Thyroid gland (tissue), 4 donors: ENCODE data around the gene ERBB3. TPM values are rescaled to one million over a fixed set of nuclear protein-coding genes. Genes with fewer than 3 reads are reported as not detected.
A peak's percentile ranks its signal among the peaks of the same experiment; 100 is the strongest.

ENCODE experiments used
- DNase-seq, 2 donors: peaks; one replicate each; pipeline ENCODE4 v3.0.0-alpha.2; 2019
- H3K27ac ChIP-seq, 3 donors: fragments of 200-600 bp; sonication (generic); 1 replicate in 2 of 3; 2 replicates in 1 of 3; pipeline ENCODE4 v1.5.1; 2016 to 2019; ENCODE audit warnings: mild to moderate bottlenecking in 1 of 3, moderate library complexity in 1 of 3
- H3K27me3 ChIP-seq: fragments of 200-600 bp; sonication (generic); one replicate; pipeline ENCODE4 v1.5.1; 2019
- H3K36me3 ChIP-seq, 2 donors: fragments of 200-600 bp; sonication (generic); one replicate each; pipeline ENCODE4 v1.5.1; 2016 to 2019
- H3K4me1 ChIP-seq, 2 donors: fragments of 200-600 bp; sonication (generic); one replicate each; pipeline ENCODE4 v1.5.1; 2017 to 2019
- H3K4me3 ChIP-seq, 3 donors: fragments of 200-600 bp; sonication (generic); replicated peaks in 1 of 3; 1 replicate in 2 of 3; 2 replicates in 1 of 3; pipeline ENCODE4 v1.5.1; 2016; ENCODE audit warnings: mild to moderate bottlenecking in 1 of 3
- H3K9me3 ChIP-seq: fragments of 200-600 bp; sonication (generic); one replicate; pipeline ENCODE4 v1.5.1; 2017
- POLR2A ChIP-seq, 2 donors: fragments of 450-650 bp; IDR thresholded peaks; one replicate each; pipeline ENCODE4 v1.6.1; 2017; ENCODE audit warnings: antibody characterized with exemption in 2 of 2, mild to moderate bottlenecking in 2 of 2, moderate library complexity in 1 of 2
- WGBS, 2 donors: methylation state at CpG; one replicate each; pipeline ENCODE4 v1.1.5; 2017; 5-methylcytosine and 5-hydroxymethylcytosine counted together
- intact Hi-C: fragments of 100-400 bp; cut with DNase I; formaldehyde crosslinking; loops from one replicate; pipeline ENCODE4 v1.15.1; 2023
- total RNA-seq, 4 donors: library from RNA; depleted of rRNA; stranded (reverse); fragments of >200 nt; gene quantifications; one replicate each; pipeline ENCODE4 v1.2.3, GENCODE V29; 2016
- TF ChIP-seq, protein P1 (sequence below), 6 experiments: fragments of 200-600 bp in 3 of 6; fragments of 450-650 bp in 3 of 6; sonication (generic) in 3 of 6; IDR thresholded peaks; one replicate each; pipeline ENCODE4 v1.5.1; 2016 to 2019; ENCODE audit warnings: antibody characterized with exemption in 6 of 6, mild to moderate bottlenecking in 2 of 6, inconsistent platforms in 1 of 6, moderate library complexity in 1 of 6

The ERBB3 gene
- 10 to 100 TPM; 14.7 to 30.0 (median 20.4) TPM for total RNA-seq

DNA sequence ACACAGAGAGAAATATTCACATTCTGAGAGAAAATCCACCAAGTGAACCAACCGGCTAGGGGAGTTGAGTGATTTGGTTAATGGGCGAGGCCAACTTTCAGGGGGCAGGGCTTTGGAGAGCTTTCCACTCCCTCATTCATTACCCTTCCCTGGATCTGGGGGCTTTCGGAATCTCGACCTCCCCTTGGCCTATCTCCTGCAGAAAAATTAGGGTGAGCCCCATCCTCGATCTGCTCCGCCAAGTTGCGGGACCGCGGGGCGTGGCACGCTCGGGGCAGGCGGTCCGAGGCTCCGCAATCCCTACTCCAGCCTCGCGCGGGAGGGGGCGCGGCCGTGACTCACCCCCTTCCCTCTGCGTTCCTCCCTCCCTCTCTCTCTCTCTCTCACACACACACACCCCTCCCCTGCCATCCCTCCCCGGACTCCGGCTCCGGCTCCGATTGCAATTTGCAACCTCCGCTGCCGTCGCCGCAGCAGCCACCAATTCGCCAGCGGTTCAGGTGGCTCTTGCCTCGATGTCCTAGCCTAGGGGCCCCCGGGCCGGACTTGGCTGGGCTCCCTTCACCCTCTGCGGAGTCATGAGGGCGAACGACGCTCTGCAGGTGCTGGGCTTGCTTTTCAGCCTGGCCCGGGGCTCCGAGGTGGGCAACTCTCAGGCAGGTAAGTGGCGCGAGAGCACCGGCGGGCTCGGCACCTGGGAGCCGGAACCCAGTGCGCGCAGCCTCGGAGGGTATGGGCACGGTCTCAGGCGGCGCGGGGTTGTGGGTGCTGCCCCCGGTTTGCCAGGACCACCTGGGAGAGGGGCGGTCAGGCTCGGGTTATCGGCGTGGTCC lies at the start of gene ERBB3:
Gene ERBB3 (plus strand): TSS at position 443 of the 833 bp plus-strand sequence. CDS start 136 bp downstream, at position 579.
- peak; percentile 27 to 44 for TF ChIP-seq POLR2A (IDR thresholded peaks at IDR 0.05)
- TF ChIP-seq, protein P1, sequence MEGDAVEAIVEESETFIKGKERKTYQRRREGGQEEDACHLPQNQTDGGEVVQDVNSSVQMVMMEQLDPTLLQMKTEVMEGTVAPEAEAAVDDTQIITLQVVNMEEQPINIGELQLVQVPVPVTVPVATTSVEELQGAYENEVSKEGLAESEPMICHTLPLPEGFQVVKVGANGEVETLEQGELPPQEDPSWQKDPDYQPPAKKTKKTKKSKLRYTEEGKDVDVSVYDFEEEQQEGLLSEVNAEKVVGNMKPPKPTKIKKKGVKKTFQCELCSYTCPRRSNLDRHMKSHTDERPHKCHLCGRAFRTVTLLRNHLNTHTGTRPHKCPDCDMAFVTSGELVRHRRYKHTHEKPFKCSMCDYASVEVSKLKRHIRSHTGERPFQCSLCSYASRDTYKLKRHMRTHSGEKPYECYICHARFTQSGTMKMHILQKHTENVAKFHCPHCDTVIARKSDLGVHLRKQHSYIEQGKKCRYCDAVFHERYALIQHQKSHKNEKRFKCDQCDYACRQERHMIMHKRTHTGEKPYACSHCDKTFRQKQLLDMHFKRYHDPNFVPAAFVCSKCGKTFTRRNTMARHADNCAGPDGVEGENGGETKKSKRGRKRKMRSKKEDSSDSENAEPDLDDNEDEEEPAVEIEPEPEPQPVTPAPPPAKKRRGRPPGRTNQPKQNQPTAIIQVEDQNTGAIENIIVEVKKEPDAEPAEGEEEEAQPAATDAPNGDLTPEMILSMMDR (IDR thresholded peaks at IDR 0.05): peak in 2 of 6 experiments; percentile 15 to 24
- H3K4me1 ChIP-seq: peaks cover 3 to 12% of the 10 kb centered on the region in 2 donors
- no peaks in the 10 kb centered on the region for H3K27me3 ChIP-seq
- intact Hi-C loops: no loop called here
- peak within 1 kb of the TSS; percentile 64 to 71 (median 68) for H3K4me3 ChIP-seq
- peak within 1 kb of the TSS; percentile 83 to 91 (median 88) for H3K27ac ChIP-seq
- peak; percentile 84 to 86 for DNase-seq
- 0 to 1% methylated on average over 19 to 33 of the region's 59 CpGs for WGBS, 2 donors
- no peaks in the 10 kb centered on the region for H3K36me3 ChIP-seq
- no peaks in the 10 kb centered on the region for H3K9me3 ChIP-seq

DNA sequence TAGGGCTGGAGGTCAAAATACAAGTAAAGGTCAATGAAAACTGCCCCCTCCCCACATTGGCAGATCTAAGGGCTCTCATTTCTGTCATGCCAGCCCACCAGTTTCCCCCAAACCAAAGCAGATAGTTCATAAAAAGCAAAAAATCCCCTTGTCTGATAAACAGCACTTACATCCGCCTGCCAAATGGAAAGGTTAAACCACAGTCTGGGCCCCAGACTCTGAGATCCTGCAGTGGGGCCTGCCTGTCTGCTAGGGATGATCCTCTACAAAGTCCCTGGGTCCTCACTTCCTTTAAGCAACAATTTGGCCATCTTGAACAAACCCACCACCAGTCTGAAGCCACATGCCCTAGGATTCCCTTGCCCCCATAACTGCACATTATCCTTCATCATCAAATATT lies 48.0 kb upstream of the ERBB3 start:
- H3K36me3 ChIP-seq: peaks cover 22 to 30% of the 10 kb centered on the region in 2 donors
- 77 to 89% methylated on average over 1 of the region's 1 CpG for WGBS, 2 donors
- H3K4me3 ChIP-seq: no peak overlapping the region
- no peaks in the 10 kb centered on the region for H3K27me3 ChIP-seq
- H3K9me3 ChIP-seq: no peaks in the 10 kb centered on the region
- intact Hi-C loops: no loop called here
- DNase-seq: no peak
- H3K27ac ChIP-seq: no peak overlapping the region
- H3K4me1 ChIP-seq: no peaks in the 10 kb centered on the region
- no peak for TF ChIP-seq POLR2A (IDR thresholded peaks at IDR 0.05)
- TF ChIP-seq, protein P1 (IDR thresholded peaks at IDR 0.05): no peak

DNA sequence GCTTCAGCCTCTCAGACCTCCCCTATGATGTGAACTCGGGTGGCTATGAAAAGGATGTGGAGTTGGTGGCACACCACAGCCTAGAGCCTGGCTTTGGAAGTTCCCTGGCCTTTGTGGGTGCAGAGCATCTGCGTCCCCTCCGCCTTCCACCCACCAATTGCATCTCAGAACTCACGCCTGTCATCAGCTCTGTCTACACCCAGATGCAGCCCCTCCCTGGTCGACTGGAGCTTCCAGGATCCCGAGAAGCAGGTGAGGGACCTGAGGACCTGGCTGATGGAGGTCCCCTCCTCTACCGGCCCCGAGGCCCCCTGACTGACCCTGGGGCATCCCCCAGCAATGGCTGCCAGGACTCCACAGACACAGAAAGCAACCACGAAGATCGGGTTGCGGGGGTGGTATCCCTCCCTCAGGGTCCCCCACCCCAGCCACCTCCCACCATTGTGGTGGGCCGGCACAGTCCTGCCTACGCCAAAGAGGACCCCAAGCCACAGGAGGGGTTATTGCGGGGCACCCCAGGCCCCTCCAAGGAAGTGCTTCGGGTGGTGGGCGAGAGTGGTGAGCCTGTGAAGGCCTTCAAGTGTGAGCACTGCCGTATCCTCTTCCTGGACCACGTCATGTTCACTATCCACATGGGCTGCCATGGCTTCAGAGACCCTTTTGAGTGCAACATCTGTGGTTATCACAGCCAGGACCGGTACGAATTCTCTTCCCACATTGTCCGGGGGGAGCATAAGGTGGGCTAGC lies 45.2 kb upstream of the ERBB3 start:
- no peak for DNase-seq
- 84 to 91% methylated on average over 12 to 16 of the region's 21 CpGs for WGBS, 2 donors

DNA sequence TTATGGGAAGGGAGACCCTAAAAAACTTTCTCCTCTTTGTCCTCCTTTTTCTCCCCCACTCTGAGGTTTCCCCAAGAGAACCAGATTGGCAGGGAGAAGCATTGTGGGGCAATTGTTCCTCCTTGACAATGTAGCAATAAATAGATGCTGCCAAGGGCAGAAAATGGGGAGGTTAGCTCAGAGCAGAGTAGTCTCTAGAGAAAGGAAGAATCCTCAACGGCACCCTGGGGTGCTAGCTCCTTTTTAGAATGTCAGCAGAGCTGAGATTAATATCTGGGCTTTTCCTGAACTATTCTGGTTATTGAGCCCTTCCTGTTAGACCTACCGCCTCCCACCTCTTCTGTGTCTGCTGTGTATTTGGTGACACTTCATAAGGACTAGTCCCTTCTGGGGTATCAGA lies 42.8 kb upstream of the ERBB3 start:
- 73 to 88% methylated on average over 2 of the region's 2 CpGs for WGBS, 2 donors
- no peak for TF ChIP-seq POLR2A (IDR thresholded peaks at IDR 0.05)
- TF ChIP-seq, protein P1 (IDR thresholded peaks at IDR 0.05): no peak
- peaks cover 0 to 4% of the 10 kb centered on the region in 2 donors for H3K4me1 ChIP-seq
- intact Hi-C loops: loop anchor here (5.0 kb wide), 1 partner anchor 35 kb away; no protein-coding TSS in a partner anchor
- peaks cover 15 to 19% of the 10 kb centered on the region in 2 donors for H3K36me3 ChIP-seq
- H3K27ac ChIP-seq: no peak overlapping the region
- H3K27me3 ChIP-seq: no peaks in the 10 kb centered on the region
- no peak for DNase-seq
- no peak overlapping the region for H3K4me3 ChIP-seq
- H3K9me3 ChIP-seq: no peaks in the 10 kb centered on the region

More for the DNA sequence above, 45.2 kb upstream of the ERBB3 start:
- no peak overlapping the region for H3K4me3 ChIP-seq
- intact Hi-C loops: loop anchor here (5.0 kb wide), 1 partner anchor 32 kb away; no protein-coding TSS in a partner anchor
- no peaks in the 10 kb centered on the region for H3K27me3 ChIP-seq
- no peaks in the 10 kb centered on the region for H3K4me1 ChIP-seq
- TF ChIP-seq, protein P1 (IDR thresholded peaks at IDR 0.05): no peak
- no peak overlapping the region for H3K27ac ChIP-seq
- peaks cover 15 to 25% of the 10 kb centered on the region in 2 donors for H3K36me3 ChIP-seq
- H3K9me3 ChIP-seq: no peaks in the 10 kb centered on the region
